ENCODE results near the gene HCFC1.
A peak's percentile ranks its signal among the peaks of the same experiment; 100 is the strongest.

Gene HCFC1

DNA sequence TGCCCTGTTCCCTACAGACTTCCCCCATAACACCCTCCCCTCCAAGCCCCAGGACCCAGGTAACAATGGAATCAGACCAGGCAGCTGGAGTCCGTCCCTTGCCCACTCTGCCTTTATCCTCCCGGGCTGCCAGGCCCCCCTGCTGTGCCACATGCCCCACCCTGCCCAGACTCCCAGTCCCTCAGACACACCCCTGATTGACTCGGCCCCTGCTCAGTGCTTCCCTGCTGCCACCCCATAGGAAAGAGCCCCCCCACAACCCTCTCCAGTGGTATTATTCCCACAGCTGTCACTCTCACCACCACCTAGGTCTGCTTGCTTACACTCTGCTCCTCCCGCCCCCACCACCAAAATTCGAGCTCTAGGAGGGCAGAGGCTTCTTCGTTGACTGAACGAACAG is 32.0 kb downstream of the HCFC1 start:
- DNase-seq (ENCODE audit: low read depth): no peak

DNA sequence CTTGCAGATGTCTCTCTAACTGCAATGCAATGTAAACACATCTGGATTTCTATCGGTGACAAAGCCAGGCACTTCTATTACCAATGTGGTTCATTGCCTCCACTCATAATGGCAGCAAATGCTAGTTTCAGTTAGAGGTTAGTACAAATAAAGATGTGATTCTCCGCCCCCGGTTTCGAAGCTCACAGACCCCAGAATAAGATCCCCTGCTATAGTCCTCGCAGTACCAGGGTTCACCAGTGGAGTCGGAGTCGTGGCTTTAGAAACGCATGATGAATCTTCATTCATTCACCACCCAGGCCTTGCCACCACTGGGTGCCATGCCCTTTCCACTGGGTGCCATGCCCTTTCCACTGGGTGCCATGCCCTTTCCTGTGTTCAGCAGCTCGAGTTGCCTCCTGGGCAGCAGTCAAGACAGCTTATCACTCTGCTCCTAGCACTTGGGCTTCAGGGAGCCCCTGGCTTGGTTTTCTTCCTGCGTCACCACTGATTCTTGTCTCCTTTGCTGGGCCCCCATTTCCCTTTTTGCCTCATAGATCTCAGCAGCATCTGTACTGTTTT is 33.3 kb downstream of the HCFC1 start:
- no peak for DNase-seq (ENCODE audit: low read depth)

DNA sequence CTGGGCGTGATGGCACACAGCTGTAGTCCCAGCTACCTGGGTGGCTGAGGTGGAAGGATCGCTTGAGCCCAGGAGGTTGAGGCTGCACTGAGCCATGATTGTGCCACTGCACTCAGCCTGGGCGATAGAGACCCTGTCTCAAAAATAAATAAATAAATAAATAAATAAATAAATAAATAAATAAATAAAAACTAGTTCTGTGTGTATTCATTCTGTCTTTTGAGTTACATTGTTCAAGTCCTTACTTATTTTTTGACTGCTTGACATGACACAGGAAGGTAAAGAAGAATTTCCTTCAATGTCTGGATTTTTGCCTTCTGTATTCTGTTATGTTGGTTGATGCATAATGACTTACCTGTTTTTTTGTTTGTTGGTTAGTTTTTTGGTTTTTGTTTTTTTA is 34.6 kb downstream of the HCFC1 start:
- no peak for DNase-seq (ENCODE audit: low read depth)

DNA sequence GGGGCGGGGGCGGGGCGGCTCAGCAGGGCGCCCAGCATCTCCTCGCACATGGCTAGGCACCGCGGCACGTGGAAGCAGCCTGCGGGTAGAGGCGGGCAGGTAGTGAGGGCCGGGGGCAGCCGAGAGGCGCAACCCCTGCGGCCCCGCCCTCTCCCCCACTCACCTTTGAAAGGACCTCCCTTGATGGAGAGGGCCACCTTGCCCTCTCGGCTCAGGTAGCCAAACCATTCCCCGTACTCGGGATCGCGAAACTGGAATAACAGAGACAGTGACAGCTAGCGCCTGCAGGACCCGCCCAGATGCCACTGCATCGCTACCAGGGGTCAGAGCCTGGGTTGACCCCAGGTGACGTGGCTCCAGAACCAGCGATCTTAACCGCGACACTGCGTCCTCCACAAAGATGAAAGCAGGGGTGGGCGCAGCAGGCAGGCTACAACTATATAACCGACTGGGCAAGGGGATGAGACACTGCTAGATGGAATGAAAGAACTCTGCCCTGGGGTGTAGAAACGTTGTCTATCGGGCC is 36.2 kb downstream of the HCFC1 start:
- no peak for DNase-seq (ENCODE audit: low read depth)

DNA sequence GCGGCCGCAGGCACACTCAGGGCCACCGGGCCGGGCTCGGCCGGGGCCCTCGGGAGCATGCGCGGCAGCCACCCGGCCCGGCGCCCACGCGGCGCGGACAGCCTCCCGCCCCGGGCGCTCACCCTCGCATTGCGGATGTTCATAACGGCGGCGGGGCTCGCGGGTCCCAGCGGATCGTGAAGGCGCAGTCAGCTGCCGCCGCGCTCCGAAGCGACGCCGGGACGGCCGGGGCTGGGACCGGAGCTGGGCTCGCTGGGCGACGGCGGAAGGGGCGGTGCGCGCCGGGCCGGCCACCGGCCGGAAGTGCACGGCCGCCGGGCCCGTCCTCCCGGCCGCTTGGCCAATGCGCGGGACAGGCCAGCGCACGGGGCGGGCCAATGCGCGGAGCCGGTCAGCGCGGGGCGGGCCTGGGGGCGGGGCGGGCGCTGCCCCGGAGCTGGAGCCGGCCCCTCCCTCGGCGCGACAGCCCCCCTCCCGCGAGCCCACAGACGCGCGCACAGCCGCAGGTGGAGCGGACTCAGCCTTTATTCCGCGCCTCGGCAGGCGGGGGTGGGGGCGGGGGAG is 36.8 kb downstream of the HCFC1 start, which contains the start of gene NAA10:
NAA10 (minus strand) TSS at position 276 of the 564 bp plus-strand sequence; CDS start at position 143, 133 bp downstream.
- DNase-seq (ENCODE audit: low read depth): peak; percentile 12

DNA sequence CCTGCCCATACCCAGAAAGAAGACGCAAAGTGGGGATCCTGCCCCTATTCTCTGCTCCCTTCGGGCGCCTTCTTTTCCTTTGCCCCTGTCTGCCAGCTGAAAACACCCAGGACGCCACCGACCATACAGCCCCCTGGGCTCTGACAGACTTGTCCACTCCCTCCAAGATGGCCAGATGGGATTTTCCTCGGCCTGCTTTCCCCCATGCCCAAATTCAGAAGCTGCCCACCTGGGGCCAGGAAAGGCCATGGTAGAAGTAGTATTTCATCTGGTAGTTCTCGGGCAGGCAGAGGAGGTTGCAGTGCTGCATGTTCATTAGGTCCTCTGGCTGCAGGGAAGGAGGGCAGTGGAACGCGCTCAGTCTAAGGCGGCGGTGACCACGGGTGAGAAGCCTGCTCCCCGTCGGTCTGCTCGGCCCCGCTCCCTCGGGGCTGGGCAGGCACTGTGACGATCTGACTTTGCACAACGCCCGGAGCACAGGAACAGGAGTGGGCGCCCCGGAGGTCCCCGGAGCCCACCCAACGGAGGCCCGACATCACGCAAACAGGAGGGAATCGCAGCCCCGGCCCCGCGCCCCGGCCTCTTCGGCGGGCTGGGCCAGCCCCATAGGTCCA is 37.4 kb downstream of the HCFC1 start:
- no peak for DNase-seq (ENCODE audit: low read depth)

DNA sequence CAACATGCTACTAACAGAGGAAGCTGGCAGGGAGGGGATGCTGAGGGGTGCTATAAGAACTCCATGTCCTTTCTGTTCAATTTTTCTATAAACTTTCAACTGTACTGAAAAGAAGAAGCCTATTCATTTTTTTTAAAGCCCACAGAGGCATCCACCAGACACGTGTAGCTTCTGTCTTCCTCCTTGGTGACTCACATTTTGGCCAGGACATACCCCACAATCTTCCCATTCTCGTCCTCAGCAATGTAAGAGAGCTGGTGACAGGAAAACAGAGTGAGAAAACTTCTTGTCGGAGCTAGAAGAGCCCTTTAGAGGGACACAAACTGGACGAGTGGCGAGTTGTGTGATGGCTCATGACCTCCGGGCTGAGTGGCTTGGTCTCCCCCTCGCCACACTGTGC is 37.9 kb downstream of the HCFC1 start:
- DNase-seq (ENCODE audit: low read depth): no peak

DNA sequence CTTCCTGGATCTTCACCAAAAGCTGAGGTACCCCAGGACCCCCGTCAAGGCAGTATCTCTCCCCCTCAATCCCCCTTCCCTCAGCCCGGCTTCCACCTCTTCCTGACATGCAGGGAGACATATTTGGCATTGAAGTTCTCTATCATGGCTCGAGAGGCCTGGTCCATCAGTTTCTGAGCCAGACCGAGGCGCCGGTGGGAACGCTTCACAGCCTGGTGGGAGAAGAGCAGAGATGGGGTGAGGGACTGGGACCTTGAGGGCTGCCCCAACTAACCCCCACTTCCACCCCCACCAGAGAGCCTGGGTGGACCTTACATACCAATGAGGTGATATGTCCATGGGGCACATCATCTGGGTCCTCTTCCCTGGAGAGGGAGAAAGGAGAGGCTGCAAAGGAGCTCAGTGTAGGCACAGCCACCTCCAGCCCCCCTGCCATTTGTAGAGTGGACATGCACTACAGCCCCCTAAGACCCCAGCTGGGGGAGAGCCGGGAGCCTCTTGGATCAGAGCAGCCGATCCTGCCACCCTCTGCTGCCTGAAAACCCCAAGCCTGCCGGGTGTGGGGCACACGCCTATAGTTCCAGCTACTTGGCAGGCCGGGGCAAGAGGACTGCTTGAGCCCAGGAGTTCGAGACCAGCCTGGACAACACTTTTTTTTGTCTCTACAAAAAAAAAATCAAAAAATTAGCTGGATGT is 39.2 kb downstream of the HCFC1 start:
- no peak for DNase-seq (ENCODE audit: low read depth)

DNA sequence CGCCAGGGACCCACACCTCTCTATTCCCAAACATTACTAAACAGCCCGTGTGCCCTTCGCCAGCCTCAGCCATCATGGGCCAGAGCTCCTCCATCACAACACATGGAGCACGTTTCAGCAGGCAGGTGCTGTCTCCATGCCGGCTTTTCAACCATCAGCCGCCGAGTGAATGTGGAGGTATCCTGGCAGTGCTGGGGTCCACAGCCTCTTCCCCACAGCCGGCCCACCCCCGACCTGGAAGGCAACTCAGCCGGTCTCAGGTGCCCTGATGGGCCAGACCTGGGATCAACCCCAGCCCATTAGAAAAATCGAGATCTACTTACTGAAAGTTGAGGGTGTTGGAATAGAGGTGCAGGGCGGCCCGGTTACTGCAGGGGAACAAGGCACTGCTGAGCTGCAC is 39.9 kb downstream of the HCFC1 start:
- DNase-seq (ENCODE audit: low read depth): no peak

DNA sequence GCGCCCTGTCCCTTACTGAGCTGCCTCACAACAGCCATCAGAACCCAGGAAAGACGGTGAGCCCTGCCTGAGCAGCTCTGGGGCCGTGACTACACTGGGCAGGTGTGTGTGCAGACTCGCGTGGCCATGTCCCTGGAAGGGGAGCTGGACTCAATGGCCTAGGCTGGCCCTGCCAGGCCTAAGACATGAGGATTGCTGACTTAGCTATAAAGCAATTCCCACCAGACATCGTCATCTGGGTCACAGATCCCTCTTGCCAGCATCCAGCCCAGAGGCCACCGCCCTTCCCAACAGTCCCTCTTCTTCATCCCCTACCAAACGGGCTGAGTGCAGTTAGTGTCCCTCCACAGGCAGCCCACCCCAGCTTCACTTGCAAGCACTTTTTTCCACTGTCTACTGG is 40.5 kb downstream of the HCFC1 start:
- no peak for DNase-seq (ENCODE audit: low read depth)

DNA sequence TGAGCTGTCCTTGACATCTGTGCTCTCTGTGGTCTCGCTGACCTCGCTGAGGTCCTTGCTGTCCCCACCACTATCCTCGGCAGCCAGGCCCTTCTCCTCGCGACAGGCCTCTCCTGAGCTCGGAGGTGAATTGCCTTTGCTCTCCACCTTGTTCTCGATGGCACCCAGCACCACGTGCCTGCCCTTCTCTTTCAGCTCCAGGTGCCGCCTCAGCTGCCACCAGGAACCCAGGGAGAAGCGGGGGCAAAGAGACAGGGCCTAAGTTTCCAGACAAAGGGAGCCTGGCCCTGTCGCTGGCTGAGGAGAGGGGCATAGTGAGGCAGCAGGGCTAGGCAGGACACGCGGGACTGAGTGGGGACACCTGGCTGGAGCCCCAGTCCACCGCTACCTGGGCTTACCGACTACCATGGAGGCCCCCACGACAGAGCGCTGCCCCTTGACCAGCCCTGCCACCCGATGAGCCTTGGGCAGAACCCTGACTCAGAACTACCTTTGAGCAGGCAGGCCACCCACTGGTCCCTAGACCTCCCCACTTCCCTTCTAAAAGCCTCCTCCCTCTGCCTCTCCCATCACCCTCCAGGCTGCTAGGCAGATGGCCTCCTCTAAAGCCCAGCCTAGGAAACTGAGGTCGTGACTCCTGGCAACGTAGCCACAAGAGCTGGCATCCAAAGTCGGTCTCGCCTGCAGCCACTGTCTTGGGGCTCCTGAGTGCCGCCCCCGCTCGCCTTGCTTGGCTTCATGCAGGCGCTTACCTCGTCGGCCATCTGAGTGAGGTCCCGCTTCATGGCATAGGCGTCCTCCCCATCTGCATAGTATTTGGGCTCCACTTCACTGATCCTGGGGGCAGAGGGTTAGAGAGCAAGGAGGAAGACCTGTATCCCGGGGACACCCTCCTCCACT is 41.4 kb downstream of the HCFC1 start:
- DNase-seq (ENCODE audit: low read depth): no peak

DNA sequence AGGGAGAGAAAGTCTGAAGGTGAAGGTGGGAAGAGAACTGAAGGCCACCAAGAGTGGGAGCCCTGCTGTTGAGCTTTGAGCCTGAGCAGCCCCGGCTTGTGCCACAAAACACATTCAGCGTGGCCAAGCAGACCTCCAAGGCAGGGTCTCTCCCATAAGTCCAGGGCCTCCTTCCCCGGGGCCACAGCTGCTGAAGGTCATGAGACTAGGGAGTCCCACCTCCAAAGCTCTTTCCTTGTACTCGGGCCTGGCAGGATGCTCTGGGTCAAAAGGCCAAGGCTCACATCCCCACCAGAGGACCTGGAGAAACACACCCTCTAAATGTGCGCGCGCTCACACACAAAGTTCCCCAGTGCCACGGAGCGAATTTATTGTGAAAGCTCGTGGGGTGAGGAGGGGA is 42.0 kb downstream of the HCFC1 start:
- DNase-seq (ENCODE audit: low read depth): no peak

DNA sequence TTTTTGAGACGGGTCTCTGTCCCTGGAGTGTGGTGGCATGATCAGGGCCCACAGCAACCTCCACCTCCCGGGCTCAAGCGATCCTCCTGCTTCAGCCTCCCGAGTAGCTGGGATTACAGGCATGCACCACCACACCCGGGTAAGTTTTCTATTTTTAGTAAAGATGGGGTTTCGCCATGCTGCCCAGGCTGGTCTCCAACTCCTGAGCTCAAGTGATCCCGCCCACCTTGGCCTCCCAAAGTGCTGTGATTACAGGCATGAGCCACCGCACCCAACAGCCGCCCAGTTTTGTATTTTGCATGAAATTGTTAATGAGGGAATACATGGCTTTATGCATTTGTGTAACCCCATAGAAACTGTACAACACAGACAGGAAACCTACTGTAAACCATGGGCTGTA is 42.8 kb downstream of the HCFC1 start:
- no peak for DNase-seq (ENCODE audit: low read depth)

DNA sequence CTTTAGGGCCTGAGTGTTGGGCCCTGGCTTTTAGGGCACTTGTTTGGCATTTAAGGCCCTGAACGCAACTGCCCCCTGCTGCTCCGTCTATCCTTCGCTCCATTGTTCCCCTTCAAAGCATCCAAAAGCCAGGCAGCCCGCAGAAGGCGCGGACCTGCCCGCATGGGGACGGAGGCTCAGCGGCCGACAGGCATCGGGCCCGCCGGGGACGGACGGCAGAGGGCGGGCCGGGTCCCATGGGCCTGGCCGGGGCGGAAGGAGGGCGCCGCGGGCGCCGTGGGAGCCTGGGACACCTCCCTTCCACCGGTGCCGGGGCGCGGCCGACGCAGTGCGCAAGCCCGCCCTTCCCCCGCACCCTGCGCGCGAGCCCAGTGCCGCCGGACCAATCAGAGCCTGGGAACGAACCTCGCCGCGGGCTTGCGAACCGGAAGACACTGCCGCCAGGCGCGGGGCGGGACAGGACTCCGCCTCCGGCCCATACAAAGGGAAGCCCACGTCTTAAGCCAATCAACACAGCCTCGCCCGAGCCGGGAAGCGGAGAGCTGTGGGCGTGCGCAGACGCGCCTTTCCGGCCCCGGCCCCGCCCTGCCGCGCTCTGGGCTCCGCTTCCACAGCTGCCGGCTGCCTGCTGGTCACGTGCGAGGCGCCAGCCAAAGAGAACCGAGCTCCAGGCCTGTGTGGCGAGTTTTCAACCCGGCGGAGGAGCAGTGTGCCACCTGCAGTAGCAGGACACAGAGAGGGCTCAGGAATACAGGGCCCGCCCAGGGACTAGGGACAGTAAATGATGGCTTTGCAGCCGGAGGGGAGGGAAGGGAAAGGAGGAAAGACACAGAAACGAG is 43.5 kb downstream of the HCFC1 start:
- DNase-seq (ENCODE audit: low read depth): peak; percentile 79

DNA sequence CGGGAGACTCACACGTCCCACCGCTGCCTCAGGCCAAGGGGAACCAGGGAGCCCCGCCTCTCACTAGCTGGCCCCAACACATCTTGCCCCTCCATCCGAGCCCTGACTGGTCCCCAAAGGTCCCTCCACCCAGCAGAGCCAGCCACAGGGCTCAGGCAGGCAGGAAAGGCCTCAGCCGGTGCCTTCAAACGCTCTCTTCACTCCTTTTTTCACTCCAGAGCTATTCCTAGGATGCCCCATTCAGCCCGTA is 44.0 kb downstream of the HCFC1 start:
- DNase-seq (ENCODE audit: low read depth): no peak

DNA sequence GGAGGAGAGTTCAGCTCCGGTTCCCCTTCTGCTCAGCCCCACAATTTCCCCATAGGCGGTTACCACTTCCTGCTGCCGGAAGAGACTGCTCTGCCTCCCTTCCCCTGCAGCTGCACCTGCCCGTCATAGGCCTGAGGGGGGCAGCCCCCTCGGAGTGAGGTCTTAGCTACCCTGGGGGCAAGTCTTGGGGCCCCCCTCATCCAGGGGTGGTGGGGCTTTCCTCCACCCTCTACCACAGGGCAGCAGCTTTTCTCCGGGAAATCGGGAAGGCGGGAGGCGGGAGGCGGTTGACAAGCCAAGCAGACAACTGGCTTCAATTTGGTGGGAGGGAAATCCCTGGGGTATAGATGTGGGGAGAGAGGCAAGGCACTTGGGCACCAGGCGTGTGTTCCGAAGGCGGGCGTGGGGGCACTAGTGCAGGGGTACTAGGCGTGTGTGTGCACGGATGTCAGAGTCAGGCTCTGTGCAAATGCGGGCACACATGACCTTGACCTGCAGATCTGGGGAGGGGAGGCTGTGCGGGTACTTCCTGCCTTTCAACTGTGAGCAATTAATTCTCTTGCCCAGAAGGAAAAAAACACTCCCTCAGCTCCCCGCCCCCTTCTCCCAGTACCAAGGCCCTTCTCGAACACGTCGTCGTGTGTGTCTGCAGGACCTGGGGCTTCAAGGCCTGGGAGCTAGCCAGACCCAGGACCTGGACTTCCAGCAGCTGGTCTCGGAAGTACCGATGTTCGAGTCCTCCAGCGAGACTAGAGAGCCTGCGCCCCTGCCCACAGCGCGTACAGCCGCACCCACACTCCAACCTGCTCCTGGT is 44.6 kb downstream of the HCFC1 start:
- no peak for DNase-seq (ENCODE audit: low read depth)

DNA sequence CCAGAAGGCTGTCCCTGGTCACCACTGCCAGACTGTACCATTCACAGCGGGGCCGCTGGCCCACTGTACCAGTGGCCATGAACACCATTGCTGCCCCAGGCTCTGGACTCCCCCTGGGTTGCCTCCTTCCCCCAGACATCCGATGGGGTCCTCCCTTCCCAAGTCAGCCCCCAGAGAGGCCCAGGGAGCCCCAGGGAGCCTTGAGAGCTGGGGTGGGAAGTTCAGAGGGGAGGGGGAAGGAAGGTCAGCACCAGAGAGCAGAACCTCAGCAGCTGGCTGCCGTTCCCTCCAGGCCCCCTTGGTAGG is 45.1 kb downstream of the HCFC1 start:
- DNase-seq (ENCODE audit: low read depth): no peak

DNA sequence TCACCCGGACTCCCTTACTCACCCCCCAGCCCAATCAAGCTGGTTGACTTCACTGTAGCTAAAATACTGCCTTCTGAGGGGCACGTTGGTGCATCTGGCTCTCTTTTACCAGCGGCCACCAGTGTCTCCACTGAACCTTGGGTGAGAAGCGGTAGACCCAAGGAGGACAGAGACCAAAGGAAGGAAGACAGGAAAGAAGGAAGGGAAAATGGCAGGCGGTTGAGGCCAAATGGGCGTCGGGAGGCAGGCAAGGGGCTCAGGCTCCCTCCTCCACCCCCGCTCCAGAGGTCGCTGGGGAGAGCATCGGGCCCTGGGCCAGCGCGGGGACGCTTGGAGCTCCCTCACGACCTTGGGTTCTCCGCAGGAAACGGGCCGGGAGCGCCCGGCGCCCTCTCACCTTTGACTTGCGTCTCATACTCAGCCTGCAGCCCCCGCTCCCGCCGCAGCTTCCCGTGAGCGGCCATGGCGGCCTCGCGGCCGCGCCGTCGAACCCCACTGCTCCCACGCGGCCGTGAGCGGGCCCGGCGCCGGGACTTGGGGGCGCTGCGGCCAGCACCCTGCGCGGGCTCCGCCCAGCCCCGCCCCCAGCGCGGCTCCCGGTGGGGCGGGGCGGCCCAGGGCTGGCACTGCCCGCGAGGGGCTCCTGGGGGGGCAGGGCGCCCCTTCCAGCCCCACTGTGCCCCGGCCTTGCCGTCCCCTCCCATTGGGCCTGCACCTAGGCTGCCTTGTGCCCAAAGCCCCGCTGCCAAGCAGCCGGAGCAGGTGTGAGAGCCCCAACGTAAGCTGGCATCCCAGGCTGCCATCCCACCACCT is 45.7 kb downstream of the HCFC1 start, which contains the start of gene ARHGAP4:
ARHGAP4 (minus strand) TSS at position 526 of the 813 bp plus-strand sequence; CDS start at position 464, 62 bp downstream.
- no peak for DNase-seq (ENCODE audit: low read depth)

DNA sequence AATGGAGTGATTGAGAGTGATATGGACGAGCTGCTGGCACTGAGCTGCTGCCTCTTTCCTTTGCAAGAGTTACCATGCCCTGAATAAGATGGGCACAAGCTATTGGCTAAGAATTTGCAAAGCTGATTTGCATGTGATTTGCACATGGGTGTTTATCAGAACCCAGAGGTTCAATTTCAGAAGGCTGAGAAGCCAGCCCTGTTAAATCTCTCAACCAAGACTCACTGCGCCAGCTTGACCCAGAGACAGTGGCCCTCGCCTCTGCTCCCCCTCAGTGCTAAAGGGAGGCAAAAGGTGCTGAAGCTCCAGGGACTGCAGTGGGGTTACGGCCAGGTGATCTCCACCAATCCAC is 46.3 kb downstream of the HCFC1 start:
- DNase-seq (ENCODE audit: low read depth): no peak
